LHCN-M2 (cell line): Measurements from ENCODE around the gene TMEM126B. TPM values are rescaled to one million over a fixed set of nuclear protein-coding genes. Genes with fewer than 3 reads are reported as not detected.
"Not testable (repeated sequence)": the region's sequence is repeated elsewhere in the genome, so short reads cannot be mapped to it uniquely, and the experiment has no call there.

Experiments
- DNase-seq: peaks from one replicate; pipeline ENCODE4 v3.0.0-alpha.2; 2012; ENCODE audit warnings: low read depth
- total RNA-seq: library from RNA; depleted of rRNA; stranded (reverse); fragments of >200 nt; gene quantifications from 2 replicates; pipeline ENCODE4 v1.2.3, GENCODE V29; 2014

The TMEM126B gene
- total RNA-seq, 1 experiment from 2014 or later = 86.6 TPM

DNA sequence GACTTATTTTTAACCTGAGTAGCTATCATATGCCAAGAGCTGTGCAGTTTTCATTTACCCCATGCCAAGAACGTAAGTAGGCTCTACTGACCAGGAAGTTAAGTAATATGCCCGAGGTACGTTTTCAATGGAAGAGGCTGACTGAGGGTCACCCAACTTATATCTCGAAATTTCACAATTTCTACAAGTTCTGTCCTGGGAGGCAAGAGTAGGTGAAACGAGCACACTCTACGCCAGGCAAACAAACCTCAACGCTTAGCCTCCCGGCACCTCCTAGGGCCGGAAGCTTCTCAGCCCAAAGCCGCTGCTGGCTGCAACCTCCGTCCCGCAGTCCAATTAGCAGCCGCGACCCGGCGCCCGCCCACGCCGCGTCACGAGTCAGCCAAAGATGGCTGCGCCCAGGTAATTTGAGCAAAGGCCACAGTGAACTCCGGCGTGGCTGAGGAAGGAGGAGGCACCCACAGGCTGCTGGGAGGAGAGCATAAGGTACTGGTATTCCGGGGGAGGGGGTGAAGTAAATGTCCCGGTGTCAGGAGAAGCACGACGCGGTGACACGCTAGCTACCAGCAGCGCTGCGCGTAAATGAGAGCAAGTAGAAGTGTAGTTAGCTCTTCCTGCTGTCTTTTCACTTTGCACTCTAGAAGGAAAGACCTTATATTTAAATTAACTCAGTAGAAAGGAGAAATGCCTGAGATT, 19.4 kb downstream of the TMEM126B start, which contains the start of gene TMEM126A:
TSS of gene TMEM126A (plus strand) at position 364 of the 696 bp plus-strand sequence. CDS start 2,289 bp downstream, outside the sequence.
- peak; percentile 77 for DNase-seq

DNA sequence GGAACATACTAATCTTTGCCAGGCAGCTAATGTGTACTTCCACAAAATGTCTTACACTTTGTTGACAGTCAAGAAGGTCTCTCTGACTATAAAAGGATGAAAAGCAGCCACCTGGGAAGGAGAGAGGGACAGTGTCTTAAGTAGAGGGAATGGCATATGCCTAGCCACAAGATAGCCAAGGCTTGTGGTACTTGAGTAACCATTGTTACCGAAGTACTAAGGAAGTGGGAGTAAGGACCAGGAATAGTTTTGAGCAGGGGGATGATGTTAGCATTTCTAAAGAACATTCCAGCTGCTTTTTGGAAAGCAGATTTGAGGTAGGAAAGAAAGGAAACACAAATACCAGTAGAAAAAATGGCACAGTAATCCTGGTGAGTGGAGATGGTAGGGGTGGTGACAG, 22.7 kb downstream of the TMEM126B start:
- DNase-seq = no peak

DNA sequence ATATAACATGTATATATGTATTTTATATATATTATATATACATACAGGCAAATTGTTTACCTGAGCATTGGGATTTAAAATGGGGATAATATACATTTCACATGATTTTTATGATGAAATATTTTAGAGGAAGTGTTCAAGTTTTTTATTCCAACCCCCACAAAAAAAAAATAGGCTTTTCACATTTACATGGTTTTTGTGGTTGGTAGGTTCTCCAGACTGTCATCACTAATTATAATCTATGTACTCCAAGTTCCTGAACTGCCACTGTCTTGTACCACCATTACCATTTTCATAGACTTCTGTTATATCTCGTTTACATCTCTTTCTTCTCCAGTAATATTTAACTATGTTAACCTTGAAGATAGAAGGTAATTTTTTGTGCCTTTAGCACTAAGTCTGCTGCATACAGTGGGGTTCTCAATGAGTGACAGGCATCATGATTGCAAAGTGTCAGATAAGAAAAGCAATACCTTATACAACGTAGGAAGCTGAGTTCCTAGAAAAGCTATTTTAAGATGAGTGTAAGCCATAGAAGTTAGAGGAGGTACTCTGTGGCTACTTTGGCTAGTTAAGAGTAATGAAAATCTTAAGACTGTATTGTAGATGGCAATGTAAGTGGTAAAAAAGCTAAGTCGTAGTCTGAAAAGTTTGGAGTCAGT, 24.5 kb downstream of the TMEM126B start:
- DNase-seq = no peak

DNA sequence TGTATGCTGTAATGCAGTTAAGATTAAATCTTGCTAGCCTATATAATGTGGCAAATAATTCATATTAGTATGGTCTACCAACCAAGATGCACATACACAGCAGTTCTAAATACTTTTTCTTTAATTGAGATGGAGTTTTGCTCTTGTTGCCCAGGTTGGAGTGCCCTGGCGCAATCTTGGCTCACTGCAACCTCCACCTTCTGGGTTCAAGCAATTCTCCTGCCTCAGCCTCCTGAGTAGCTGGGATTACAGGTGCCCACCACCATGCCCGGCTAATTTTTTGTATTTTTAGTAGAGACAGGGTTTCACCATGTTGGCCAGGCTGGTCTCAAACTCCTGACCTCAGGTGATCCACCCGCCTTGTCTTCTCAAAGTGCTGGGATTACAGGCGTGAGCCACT, 25.9 kb downstream of the TMEM126B start:
- DNase-seq = not testable (repeated sequence)

DNA sequence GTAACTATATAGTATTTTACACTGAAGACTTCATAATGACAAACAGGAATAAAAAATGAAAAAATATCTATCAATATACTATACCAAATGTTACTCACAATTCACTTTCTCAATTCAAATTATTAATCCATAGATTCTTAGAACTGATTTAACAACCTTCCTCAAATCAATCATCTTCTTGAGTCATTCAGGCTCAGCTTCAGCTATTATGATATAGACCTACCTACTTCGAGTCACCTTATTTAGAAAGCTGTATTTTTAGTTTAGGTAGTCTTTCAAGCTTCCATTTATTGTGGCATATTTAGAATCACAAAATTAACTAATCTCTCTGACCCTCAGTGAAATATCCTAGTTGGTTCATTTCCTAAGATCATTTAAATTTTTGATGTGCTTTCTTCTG, 28.4 kb downstream of the TMEM126B start:
- DNase-seq = no peak

DNA sequence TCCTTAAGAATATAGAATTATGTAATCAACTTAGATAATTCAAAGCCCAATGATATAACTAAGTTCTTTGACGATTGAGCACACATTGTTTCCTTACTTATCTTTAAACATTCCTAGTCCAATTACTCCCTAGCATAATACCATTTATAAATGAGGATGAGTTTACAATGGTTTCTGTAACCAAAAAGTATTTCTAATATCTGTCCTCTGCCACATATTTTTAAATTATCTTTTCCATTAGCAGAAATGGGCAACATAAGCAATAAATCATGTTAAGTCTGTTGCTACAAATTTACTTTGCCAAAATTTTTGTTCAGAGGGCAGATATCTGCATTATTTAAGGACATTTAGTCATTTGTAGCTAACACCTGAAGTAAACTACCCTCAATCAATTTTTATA, 29.8 kb downstream of the TMEM126B start:
- no peak for DNase-seq

DNA sequence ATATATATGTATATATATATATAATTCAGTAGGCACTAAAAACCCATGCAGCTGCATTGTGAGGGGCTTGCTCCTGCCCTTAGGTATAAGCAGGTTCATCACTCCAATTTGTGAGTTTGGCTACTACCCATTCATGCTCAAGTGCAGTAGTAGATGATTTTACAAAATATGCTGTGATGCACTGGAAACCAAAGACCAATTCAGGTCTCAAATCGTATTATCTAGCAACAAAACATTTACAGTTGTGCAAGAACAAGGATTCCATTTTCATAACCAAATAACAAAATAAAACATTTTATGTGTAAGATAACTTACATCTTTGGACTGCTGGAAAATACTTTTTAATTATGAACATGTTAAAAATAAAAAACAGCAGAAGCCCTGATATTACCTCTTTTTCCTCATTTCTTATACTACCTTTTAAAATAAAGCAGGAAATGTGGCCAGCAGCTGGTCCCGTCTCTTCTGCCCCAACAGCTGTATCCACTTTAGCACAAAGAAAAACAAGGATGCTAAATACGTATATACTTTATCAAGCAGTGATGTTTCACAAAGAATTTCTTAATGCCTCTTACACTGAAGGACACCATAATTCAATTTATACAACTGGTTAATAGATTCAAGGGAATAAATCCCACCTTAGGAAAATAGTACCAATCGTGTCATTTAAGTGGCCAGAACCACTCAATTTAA, 33.7 kb downstream of the TMEM126B start:
- DNase-seq = peak; percentile 55

DNA sequence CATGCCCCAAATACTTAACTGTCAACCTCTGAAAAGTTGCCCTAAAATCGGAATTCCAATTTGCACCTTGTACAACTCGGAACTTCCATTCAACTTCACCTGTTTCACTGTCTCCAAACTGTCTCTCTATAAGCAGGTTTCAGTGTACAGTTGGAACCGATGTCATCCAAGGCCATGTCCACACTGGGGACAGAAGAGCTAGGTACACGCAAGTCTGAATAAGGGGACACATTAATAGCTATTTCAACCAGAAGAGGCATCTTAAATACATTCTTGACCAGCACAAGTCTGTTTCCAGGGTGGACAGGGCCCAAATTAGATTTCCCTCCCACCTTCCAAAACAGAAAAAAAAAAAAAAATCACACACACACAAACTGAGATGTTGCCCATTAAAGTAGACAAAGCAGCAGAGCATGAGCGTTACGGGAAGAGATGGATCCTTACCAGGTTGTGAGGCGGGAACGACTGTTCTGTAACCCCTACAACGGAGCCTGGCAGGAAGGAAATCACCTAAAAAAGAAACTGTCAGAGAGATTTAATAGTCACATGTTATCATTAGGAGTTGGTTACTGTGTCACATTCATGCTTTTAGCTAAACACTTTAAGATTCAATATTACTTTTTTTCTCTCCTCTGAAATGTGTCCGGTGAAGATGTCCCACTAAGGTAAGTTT, 34.8 kb downstream of the TMEM126B start:
- DNase-seq = peak; percentile 24

DNA sequence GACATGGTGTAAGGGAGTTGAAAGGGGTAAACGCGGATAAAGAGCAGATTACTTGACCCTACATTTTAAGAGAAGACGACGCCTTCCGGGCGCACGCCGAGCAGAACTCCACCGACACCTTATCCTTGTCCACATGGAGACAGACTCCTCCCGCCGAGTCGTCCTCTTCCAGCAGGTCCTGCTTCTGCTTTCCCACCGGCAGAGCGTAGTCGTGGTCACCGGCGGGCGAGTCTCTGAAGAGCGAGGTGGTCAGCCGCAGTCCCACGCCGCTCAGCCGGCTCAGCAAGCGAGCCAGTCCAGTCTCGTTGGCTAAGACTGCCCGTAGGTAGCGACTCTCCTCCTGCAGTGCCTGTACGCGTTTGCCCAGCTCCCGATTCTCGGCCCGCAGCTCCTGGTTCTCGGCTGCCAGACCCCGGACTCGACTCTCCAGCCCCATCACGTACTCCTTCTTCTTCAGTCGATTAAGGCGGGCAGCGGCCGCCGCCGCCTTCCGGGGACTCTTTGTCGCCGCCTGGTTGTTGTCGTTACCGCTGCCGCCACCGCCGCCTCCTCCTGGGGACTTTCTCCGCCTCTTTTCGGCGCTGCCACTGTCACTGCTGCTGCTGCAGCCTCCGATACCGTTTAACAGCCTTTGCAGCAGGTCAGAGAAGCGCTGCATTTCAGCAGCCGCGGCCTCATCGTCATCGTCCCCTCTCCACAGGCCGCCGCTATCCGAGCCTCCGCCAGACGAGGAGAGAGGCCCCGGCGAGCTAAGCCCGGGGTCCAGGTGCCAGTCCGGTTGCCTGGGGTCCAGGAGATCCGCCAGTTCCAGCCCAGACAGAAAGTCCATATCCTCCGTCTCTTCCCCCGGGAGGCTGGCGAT, 35.6 kb downstream of the TMEM126B start:
- peak; percentile 56 for DNase-seq

DNA sequence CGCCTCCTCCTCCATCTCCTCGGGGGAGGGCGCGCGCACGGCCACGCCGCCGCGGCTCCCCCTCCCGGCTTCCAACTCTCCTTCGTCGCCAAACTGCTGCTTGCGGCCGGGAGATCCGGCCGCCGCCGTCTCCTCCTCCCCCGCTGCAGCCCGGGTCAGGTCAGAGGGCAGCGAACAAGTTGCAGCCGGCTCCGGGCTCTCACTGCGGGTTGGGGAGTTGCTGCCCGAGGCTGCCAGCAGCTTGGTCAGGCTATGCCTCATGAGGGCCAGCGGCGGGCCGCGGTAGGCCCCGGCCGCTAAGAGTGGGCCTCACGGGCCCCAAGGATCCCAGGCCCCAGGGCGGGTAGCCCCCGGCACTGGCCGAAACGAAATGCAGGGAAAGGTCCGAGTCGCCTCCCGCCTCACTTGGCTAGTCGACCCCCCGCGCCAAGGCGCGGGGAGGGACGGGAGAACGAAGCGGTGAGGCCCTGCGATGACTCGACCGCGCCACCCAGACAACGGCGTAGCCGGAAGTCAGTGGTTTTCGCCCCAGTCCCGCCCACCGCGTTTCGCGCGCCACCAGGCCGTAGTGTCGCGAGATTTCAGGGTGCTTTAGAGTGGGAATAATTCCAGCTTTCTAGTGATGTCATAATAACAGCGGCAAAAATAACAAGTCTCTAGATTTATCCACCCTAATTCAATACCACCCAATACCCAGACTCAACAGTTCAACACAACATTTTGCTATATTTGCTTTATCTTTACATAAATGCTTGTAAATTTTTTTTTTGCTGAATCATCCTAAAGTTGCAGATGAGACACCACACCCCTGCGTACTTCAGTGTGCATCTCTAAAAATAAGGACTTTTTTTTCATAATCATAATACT, 36.5 kb downstream of the TMEM126B start, which contains the start of gene CREBZF:
TSS of gene CREBZF (minus strand) at position 515 of the 867 bp plus-strand sequence. CDS start at position 261, 254 bp downstream.
- DNase-seq = peak; percentile 94

DNA sequence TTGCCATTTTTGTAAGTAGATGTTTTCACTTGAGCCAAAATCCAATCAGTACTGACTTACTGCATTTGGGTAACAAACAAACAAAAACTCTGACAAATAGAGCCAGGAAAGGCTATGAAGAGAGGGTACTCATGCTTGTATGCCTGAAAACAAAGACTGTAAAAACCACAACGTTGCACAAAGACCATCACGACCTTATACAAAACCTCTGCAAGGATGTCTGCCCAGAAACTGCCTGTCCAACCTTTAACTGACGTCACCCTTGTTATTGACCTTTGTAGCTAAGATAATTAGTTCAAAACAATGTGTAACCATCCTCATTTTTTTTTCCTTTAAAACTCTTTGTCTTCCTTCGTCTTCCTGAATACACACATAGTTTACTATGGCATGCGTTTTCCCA, 37.3 kb downstream of the TMEM126B start:
- no peak for DNase-seq

DNA sequence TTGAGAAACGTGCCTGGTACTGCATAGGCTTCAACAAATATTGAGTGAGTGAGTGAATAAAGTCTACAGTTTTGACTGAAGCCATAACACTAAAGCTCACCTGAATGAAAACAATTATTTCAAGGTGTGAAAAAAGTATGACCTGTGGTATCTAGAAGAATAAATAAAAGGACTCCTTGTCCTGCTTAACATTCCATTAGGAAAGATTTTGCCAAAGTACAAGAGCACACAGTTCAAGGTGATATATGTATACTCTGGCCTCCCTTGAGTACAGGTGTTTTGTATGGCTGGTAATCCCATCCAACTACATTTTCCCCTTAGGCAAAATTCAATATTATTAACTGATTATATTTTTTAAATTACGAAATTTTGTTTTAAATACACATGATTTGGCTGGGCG, 38.3 kb downstream of the TMEM126B start:
- no peak for DNase-seq

DNA sequence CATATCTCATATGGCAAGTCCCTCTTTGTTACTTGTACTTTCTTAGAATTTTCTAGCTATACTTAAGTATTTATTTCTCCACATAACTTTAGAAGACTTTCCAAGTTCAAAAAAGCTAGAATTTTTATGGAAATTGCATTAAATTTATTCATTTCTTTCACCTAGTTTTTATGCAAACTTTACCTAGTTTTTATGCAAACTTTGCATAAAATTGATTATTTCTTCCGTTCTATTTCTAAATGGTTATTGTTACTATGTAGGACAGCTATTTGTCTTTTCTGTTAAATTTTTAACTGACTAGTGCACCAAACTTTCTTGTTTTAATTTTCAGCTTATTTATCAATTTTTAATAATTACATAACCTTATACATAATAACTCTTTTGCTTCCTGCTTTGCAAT, 39.8 kb downstream of the TMEM126B start:
- DNase-seq = no peak

DNA sequence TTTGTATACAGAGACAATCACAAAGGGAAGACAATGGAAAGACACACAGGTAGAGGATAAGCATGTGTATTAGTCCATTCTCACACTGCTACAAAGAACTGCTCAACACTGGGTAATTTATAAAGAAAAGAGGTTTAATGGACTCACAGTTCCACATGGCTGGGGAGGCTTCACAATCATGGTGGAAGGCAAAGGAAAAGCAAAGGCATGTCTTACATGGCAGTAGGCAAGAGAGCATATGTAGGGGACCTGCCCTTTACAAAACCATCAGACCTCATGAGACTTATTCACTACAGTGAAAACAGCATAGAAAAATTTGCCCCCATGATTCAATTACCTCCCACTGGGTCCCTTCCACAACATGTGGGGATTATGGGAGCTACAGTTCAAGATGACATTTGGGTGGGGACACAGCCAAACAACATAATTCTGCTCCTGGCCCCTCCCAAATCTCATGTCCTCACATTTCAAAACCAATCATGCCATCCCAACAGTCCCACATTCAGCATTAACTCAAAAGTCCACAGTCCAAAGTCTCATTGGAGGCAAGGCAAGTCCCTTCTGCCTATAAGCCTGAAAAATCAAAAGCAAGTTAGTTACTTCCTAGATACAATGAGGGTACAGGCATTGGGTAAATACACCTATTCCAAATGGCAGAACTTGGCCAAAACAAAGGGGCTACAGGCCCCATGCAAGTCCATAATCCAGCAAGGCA, 42.7 kb downstream of the TMEM126B start:
- not testable (repeated sequence) for DNase-seq

DNA sequence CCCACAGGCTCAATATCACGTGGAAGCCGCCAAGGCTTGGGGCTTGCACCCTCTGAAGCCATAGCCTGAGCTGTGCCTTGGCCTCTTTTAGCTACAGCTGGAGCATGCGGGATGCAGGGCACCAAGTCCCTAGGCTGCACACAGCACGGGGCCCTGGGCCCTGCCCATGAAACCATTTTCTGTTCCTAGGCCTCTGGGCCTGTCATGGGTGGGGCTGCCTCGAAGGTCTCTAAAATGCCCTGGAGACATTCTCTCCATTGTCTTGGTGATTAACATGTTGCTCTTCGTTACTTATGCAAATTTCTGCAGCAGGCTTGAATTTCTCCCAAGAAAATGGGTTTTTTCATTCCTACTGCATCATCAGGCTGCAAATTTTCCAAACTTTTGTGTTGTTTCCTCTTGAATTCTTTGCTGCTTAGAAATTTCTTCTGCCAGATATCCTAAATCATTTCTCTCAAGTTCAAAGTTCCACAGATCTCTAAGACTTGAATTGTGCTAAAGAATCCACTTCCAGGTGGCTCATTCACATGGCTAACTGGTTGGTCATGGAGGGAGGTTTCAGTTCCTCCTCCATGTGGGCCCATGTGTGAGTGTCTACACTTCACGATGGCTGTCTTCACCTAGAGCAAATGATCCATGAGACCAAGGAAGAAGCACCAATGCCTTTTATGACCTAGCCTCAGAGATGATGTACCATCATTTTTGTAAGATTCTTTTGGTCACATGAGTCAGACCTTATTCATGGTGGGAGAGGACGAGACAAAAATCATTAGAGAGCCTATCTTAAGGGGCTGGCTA, 43.9 kb downstream of the TMEM126B start:
- no peak for DNase-seq

DNA sequence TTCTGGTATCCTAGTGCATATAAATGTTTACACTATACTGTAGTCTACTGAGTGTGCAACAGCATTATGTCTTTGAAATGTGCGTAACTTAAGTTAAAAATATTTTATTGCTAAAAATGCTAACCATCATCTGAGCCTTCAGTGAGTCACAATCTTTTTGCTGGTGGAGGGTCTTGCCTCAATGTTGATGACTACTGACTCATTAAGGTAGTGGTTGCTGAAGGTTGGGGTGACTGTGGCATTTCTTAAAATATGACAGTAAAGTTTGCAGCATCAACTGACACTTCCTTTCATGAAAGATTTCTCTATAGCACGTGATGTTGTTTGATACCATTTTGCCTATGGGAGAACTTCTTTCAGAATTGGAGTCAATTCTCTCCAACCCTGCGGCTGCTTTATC, 45.0 kb downstream of the TMEM126B start:
- no peak for DNase-seq

DNA sequence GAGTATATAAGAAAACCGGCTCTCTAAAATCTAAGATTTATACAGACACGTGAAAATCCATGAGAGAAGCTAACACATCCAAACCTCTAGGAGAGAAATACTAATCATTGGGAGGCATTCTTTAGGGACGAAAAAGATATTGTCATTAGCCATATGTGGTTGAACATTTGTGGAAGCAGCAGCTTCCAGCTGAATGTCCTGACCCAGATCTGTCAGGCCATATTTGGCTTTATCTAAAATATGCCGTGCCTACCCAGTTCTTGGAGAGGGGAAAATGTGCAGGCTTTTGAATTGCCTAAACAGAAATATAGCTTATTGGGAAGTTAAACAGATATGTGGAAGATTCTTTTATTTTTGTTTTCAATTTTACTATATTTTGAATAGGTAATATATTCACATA, 51.2 kb downstream of the TMEM126B start:
- no peak for DNase-seq

DNA sequence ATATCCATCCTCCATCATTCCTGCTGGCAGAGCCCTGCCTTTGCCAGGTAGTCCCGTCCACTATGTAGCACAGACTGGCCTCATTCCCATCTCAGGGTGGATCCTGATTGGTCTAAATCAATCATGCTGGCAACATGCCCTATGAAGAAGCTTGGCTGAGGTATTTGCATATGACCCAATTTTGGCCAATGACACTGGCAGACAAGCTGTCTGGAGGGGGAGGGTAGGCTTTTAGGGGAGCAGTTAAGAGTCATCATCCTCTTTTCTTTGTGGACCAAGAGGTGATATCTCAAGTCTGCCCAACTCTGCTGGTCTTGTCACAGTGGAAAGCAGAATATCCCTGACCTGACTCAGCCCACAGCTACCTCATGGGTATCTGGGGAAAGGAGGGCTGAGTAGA, 52.5 kb downstream of the TMEM126B start:
- DNase-seq = no peak
